ENCODE data around the gene DCAF12L2. TPM values are rescaled to one million over a fixed set of nuclear protein-coding genes. Genes with fewer than 3 reads are reported as not detected.

Gene DCAF12L2
- total RNA-seq, 1 experiment from 2014 or later: not detected

- TF ChIP-seq REST (IDR thresholded peaks at IDR 0.05; ENCODE audit: low read depth): no peak
- TF ChIP-seq RAD21 (IDR thresholded peaks at IDR 0.05; ENCODE audit: low read depth): no peak
- TF ChIP-seq EZH2 (IDR thresholded peaks at IDR 0.05): no peak
- no peak for TF ChIP-seq CEBPB (IDR thresholded peaks at IDR 0.05; ENCODE audit: low read depth)
- TF ChIP-seq SP1 (IDR thresholded peaks at IDR 0.05; ENCODE audit: low read depth): no peak
- no peak for TF ChIP-seq YY1 (IDR thresholded peaks at IDR 0.05; ENCODE audit: extremely low read depth, insufficient replicate concordance, low read depth, low read length)
- TF ChIP-seq POLR2AphosphoS5 (IDR thresholded peaks at IDR 0.05; ENCODE audit: low read depth, low read length): no peak
- no peak for TF ChIP-seq ATF3 (IDR thresholded peaks at IDR 0.05)
- no peak for TF ChIP-seq TCF7L2 (IDR thresholded peaks at IDR 0.05; ENCODE audit: borderline replicate concordance, extremely low read depth, insufficient read depth, insufficient read length)
Observed at GRCh38 chrX:126164226-126164625, 1.9 kb downstream of the DCAF12L2 start (continued).

- H3K9me2 ChIP-seq (ENCODE audit: insufficient read depth): no peaks in the 10 kb centered on the region
- no TSS peak for BruUV-seq (replicated peaks)
- intact Hi-C loops (cut with micrococcal nuclease): no loop called here
- H2AFZ ChIP-seq (ENCODE audit: low read depth, low read length, poor library complexity, severe bottlenecking): no peak overlapping the region
- no peak overlapping the region for H3K27ac ChIP-seq (ENCODE audit: low read depth, low read length)
- TF ChIP-seq CBX3 (IDR thresholded peaks at IDR 0.05; ENCODE audit: low read depth): no peak
- no peak for TF ChIP-seq JUND (IDR thresholded peaks at IDR 0.05)
- RAD21 ChIA-PET (ENCODE audit: low non-redundant PET in 1 of 2, low total read pairs in 2 of 2, uncharacterized antibody in 2 of 2, unreplicated experiment in 2 of 2): no interaction called here
- DNase-seq (ENCODE audit: low read depth, low spot score) (no peak), ATAC-seq (no peak)
- H3K9ac ChIP-seq (ENCODE audit: low read length): no peak overlapping the region
- H3K36me3 ChIP-seq (ENCODE audit: control insufficient read depth in 1 of 2, insufficient read depth in 2 of 2, low read length in 2 of 2): no peaks in the 10 kb centered on the region
- no peak overlapping the region for H3K4me2 ChIP-seq (ENCODE audit: low read length)
- POLR2A ChIA-PET: no interaction called here
- H3K4me1 ChIP-seq (ENCODE audit: control insufficient read depth in 1 of 2, insufficient read depth in 2 of 2, low read length in 2 of 2): no peaks in the 10 kb centered on the region
- CTCF ChIA-PET: no interaction called here
- H3K9me3 ChIP-seq (ENCODE audit: control insufficient read depth in 1 of 2, insufficient read depth in 1 of 2, low read depth in 1 of 2, low read length in 2 of 2): no peaks in the 10 kb centered on the region
- no peaks in the 10 kb centered on the region for H3K79me2 ChIP-seq (ENCODE audit: insufficient read depth, low read length)
- H3K4me3 ChIP-seq (replicated peaks in 1 of 2; ENCODE audit: low read depth in 1 of 2, low read length in 2 of 2): no peak overlapping the region
- no peaks in the 10 kb centered on the region for H3K27me3 ChIP-seq (ENCODE audit: insufficient read depth, low read length)
- H4K20me1 ChIP-seq (ENCODE audit: insufficient read depth): no peaks in the 10 kb centered on the region
Observed at GRCh38 chrX:126141014-126141413, 25.1 kb downstream of the DCAF12L2 start.
